Measurements from ENCODE around the gene KLRF1. TPM values are rescaled to one million over a fixed set of nuclear protein-coding genes. Genes with fewer than 3 reads are reported as not detected.

Gene KLRF1
- total RNA-seq, 4 donors from 2014 or later, result 0.27 TPM; not detected in 3

- TF ChIP-seq, protein P1, sequence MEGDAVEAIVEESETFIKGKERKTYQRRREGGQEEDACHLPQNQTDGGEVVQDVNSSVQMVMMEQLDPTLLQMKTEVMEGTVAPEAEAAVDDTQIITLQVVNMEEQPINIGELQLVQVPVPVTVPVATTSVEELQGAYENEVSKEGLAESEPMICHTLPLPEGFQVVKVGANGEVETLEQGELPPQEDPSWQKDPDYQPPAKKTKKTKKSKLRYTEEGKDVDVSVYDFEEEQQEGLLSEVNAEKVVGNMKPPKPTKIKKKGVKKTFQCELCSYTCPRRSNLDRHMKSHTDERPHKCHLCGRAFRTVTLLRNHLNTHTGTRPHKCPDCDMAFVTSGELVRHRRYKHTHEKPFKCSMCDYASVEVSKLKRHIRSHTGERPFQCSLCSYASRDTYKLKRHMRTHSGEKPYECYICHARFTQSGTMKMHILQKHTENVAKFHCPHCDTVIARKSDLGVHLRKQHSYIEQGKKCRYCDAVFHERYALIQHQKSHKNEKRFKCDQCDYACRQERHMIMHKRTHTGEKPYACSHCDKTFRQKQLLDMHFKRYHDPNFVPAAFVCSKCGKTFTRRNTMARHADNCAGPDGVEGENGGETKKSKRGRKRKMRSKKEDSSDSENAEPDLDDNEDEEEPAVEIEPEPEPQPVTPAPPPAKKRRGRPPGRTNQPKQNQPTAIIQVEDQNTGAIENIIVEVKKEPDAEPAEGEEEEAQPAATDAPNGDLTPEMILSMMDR (IDR thresholded peaks at IDR 0.05), result no peak
- no peak for TF ChIP-seq POLR2A (IDR thresholded peaks at IDR 0.05)
- intact Hi-C loops (cut with DNase I; ENCODE audit: low total_unique reads), result no loop called here
- DNase-seq (ENCODE audit: low spot score in 2 of 2), result no peak
- no peak overlapping the region for H3K4me3 ChIP-seq (ENCODE audit: low read depth, poor library complexity, severe bottlenecking)
- 62 to 70% methylated on average over 3 of the region's 3 CpGs for WGBS, 2 donors
These were observed 29.6 kb downstream of the KLRF1 start for GRCh38 chr12:9856894-9857293.

DNA sequence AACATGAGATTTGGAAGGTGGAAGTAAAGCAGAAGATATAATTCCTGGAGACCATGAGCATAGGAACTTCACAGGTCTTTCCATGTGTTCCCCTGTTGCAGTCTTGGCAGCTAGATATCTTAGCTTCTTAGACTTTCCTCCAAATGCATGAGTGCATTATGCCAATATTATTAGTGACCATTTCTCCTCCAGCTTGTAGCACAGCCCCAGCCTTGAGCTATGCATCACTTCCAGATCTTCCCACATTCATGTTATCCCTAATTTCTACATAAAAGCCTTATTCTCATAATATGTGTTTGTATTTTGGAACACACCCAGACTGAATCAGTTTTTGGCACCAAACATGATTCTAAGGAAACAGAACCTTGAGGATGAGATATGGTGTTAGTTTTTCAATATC is 30.9 kb downstream of the KLRF1 start:
- TF ChIP-seq POLR2A (IDR thresholded peaks at IDR 0.05), result no peak
- TF ChIP-seq, protein P1 (IDR thresholded peaks at IDR 0.05), result no peak
- intact Hi-C loops (cut with DNase I; ENCODE audit: low total_unique reads), result no loop called here
- no peak overlapping the region for H3K4me3 ChIP-seq (ENCODE audit: low read depth, poor library complexity, severe bottlenecking)
- no peak for DNase-seq (ENCODE audit: low spot score in 2 of 2)

GRCh38 chr12:9864913-9865675 is 37.8 kb downstream of the KLRF1 start:
- no peak overlapping the region for H3K4me3 ChIP-seq (ENCODE audit: low read depth, poor library complexity, severe bottlenecking)
- DNase-seq (ENCODE audit: low spot score in 2 of 2), result no peak
- intact Hi-C loops (cut with DNase I; ENCODE audit: low total_unique reads), result no loop called here
- WGBS, 2 donors, result 52 to 57% methylated on average over 4 of the region's 4 CpGs
- TF ChIP-seq, protein P1 (IDR thresholded peaks at IDR 0.05), result no peak
- TF ChIP-seq POLR2A (IDR thresholded peaks at IDR 0.05), result no peak

DNA sequence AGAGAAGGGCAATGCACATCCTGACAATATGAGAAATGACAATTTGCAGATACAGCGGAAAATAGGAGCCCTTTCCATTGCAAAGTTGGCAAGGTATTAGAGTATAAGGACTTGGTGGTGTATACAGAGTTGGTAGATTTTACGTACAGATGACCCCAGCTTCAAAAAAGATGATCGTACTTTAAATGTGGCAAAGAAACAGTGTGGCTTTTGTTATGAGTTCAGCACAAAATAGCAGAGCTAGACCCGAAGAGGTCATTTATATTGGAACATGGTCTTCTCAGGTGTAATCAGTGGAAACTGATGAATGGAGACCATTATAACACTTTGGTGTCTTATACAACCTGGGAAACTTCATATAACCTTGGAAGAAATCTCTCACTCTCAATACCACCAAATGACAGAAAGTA is 39.6 kb downstream of the KLRF1 start:
- WGBS, 2 donors, result 33 to 34% methylated on average over 4 of the region's 4 CpGs
- DNase-seq (ENCODE audit: low spot score in 2 of 2), result no peak
- intact Hi-C loops (cut with DNase I; ENCODE audit: low total_unique reads), result no loop called here
- TF ChIP-seq, protein P1 (IDR thresholded peaks at IDR 0.05), result no peak
- TF ChIP-seq POLR2A (IDR thresholded peaks at IDR 0.05), result no peak
- peak overlapping the region; percentile 10 for H3K4me3 ChIP-seq (ENCODE audit: low read depth, poor library complexity, severe bottlenecking)

DNA sequence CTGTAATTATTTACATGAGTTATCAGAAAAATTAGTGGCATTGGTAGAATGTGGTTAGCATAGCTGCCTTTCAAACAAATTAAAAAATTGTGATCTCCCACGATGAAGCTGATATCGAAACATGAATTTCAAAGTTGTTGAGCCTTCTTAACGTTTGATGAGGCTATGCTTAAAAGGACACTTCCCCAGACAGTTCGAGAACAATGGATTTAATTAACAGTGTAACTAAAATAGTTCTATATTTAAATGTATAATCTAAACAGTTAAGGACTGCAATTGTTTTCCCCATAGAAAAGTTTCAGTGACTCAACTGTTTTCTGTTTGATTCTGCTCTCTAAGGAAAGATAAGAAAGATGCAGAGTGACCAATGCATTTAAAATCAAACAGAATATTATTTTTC is 40.2 kb downstream of the KLRF1 start:
- WGBS, 2 donors, result 15 to 18% methylated on average over 4 of the region's 4 CpGs

More for the DNA sequence above, 40.2 kb downstream of the KLRF1 start:
- no peak for DNase-seq (ENCODE audit: low spot score in 2 of 2)
- no peak for TF ChIP-seq POLR2A (IDR thresholded peaks at IDR 0.05)
- TF ChIP-seq, protein P1 (IDR thresholded peaks at IDR 0.05), result no peak
- H3K4me3 ChIP-seq (ENCODE audit: low read depth, poor library complexity, severe bottlenecking), result no peak overlapping the region
- intact Hi-C loops (cut with DNase I; ENCODE audit: low total_unique reads), result no loop called here

Measured in lower leg skin (tissue), 4 donors.